HepG2 (cell line): ENCODE data around the gene STX4. TPM values are rescaled to one million over a fixed set of nuclear protein-coding genes. Genes with fewer than 3 reads are reported as not detected.

Experiments
- IRF1 ChIP-seq: sonication (generic); formaldehyde crosslinking; IDR thresholded peaks from 2 replicates; pipeline ENCODE4 v1.4.0; 2020; ENCODE audit warnings: low read depth, mild to moderate bottlenecking, missing genetic modification reagents
- NCOA2 ChIP-seq: sonication (generic); formaldehyde crosslinking; IDR thresholded peaks from 2 replicates; pipeline ENCODE4 v1.8.0; 2022; ENCODE audit warnings: inconsistent platforms
- RARA ChIP-seq: IDR thresholded peaks from 2 replicates; pipeline ENCODE4 v1.6.1; 2016; ENCODE audit warnings: missing genetic modification reagents, missing compliant biosample characterization
- RERE ChIP-seq: IDR thresholded peaks from 2 replicates; pipeline ENCODE4 v1.6.1; 2016; ENCODE audit warnings: low read depth, missing genetic modification reagents, missing compliant biosample characterization
- RFX3 ChIP-seq: IDR thresholded peaks from 2 replicates; pipeline ENCODE4 v1.6.1; 2016; ENCODE audit warnings: missing biosample characterization, missing genetic modification reagents
- ZMYM2 ChIP-seq: sonication (generic); formaldehyde crosslinking; IDR thresholded peaks from 2 replicates; pipeline ENCODE4 v1.8.0; 2022; ENCODE audit warnings: mild to moderate bottlenecking, missing genetic modification reagents
- ZNF276 ChIP-seq: sonication (generic); formaldehyde crosslinking; IDR thresholded peaks from 2 replicates; pipeline ENCODE4 v1.4.0; 2020; ENCODE audit warnings: mild to moderate bottlenecking, low read depth, missing genetic modification reagents
- ZNF468 ChIP-seq: sonication (generic); formaldehyde crosslinking; IDR thresholded peaks from 2 replicates; pipeline ENCODE4 v1.8.0; 2022; ENCODE audit warnings: mild to moderate bottlenecking, moderate library complexity, missing genetic modification reagents
- ZNF773 ChIP-seq: sonication (generic); formaldehyde crosslinking; IDR thresholded peaks from 2 replicates; pipeline ENCODE4 v1.4.0; 2020; ENCODE audit warnings: missing genetic modification reagents, borderline replicate concordance
- ZNF790 ChIP-seq: sonication (generic); formaldehyde crosslinking; IDR thresholded peaks from 2 replicates; pipeline ENCODE4 v1.8.0; 2022; ENCODE audit warnings: missing genetic modification reagents, mild to moderate bottlenecking, borderline replicate concordance
- ZNF800 ChIP-seq: sonication (generic); formaldehyde crosslinking; IDR thresholded peaks from 2 replicates; pipeline ENCODE4 v1.4.0; 2020; ENCODE audit warnings: missing genetic modification reagents
- ZNF850 ChIP-seq: sonication (generic); formaldehyde crosslinking; conservative IDR thresholded peaks from 2 replicates; pipeline ENCODE4 v1.9.0; 2021; ENCODE audit warnings: mild to moderate bottlenecking, missing genetic modification reagents
- ZSCAN9 ChIP-seq: IDR thresholded peaks from 2 replicates; pipeline ENCODE4 v1.6.1; 2016; ENCODE audit warnings: borderline replicate concordance
- polyA plus RNA-seq, 8 experiments: library from polyadenylated mRNA; depleted of rRNA in 3 of 8; stranded (reverse) in 7 of 8; unstranded in 1 of 8; fragments of >200 nt; fragmentation: Illumina TruSeq in 4 of 8; extraction: Trizol in 4 of 8; gene quantifications; 2 replicates each; pipeline versions ENCODE4 v1.2.1 to v1.2.3, GENCODE V29; 2011 to 2016; ENCODE audit warnings: low read depth in 4 of 8, missing spikeins in 1 of 8, mixed read lengths in 1 of 8; ENCODE audit not compliant: insufficient read depth in 1 of 8
- total RNA-seq, 5 experiments: library from RNA; depleted of rRNA; stranded (reverse); fragments of >200 nt; fragmentation: Illumina TruSeq; extraction: Trizol; gene quantifications; 2 replicates each; pipeline ENCODE4 v1.2.3, GENCODE V29; 2016; ENCODE audit warnings: low read depth in 1 of 5

STX4 gene
- total and polyA plus RNA-seq, 2 of the 13 experiments (the other 11 are each of a cell fraction or from before 2014, with no cell fraction given) = 29.2 to 34.6 TPM

- peak; percentile 59; the same call in 1 of the 2 replicates for TF ChIP-seq ZNF800 (CRISPR knock-in tag)
- peak; percentile 15; the same call in 1 of the 2 replicates for TF ChIP-seq ZNF276 (CRISPR knock-in tag)
- TF ChIP-seq ZNF850 = no peak
- TF ChIP-seq ZNF468 (CRISPR knock-in tag) = 0 out of 2 replicates have a peak, but pooled peaks have one; percentile 63
- peak; percentile 49; the same call in 1 of the 2 replicates for TF ChIP-seq ZNF790 (CRISPR knock-in tag)
- TF ChIP-seq ZSCAN9 (CRISPR knock-in tag) = no peak
- no peak for TF ChIP-seq RFX3 (CRISPR knock-in tag)
- no peak for TF ChIP-seq RERE
- TF ChIP-seq ZMYM2 (CRISPR knock-in tag) = no peak
- peak; percentile 20; the same call in 1 of the 2 replicates for TF ChIP-seq ZNF773 (CRISPR knock-in tag)
- TF ChIP-seq IRF1 = no peak
- TF ChIP-seq NCOA2 (CRISPR knock-in tag) = no peak; the same call in 1 of the 2 replicates
- peak; percentile 38 for TF ChIP-seq RARA (CRISPR knock-in tag)
These were observed 40.0 kb downstream of the STX4 start (continued) for GRCh38 chr16:31073142-31073969.
